ENCODE data around the gene NF2. TPM values are rescaled to one million over a fixed set of nuclear protein-coding genes. Genes with fewer than 3 reads are reported as not detected.

The NF2 gene
- polyA plus RNA-seq, 2 donors: 7.5 to 8.3 TPM

DNA sequence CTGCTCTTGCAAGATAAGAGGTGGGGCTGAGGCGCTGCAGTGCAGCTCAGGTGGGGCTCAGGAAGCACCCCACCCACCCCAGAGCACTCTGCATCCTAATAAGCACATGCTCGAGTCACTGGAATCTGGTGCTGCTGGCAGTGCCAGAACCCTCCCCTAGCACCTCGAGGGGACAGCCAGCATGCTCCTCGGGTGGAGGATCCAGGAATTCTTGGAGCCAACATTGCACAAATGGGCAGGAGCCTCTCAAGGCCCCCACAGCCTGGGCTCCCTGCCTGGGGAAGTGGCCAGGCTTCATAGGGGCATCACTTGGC is 88.9 kb downstream of the NF2 start:
- peaks cover 0 to 13% of the 10 kb centered on the region in 2 donors for H3K36me3 ChIP-seq (ENCODE audit: control insufficient read depth in 2 of 2, insufficient read depth in 2 of 2, low read length in 1 of 2)
- 40 to 54% methylated on average over 4 of the region's 4 CpGs for WGBS, 2 donors

DNA sequence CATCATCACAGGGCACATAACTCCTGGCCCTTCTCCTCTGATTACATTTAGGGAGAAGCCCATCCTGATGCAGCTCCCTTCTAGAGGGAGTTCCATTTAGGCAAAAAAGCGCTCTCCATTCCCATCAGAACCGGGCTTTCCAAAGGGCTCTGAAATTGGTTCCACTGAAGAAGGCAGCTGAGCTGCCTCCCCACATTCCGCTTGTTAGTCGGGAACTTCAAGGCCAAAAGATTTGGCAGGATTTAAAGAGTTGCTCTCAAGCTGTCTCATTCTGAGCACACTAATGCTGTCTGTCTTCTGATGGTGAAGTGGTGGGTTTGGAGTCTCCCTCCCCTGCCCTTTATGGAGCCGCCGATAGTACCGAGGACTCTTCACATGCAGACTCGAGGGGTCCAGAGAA is 89.7 kb downstream of the NF2 start:
- H3K4me3 ChIP-seq (ENCODE audit: low read depth in 1 of 2, low read length in 2 of 2): no peak overlapping the region
- no peaks in the 10 kb centered on the region for H3K9me3 ChIP-seq (ENCODE audit: control insufficient read depth in 2 of 2, insufficient read depth in 1 of 2, low read depth in 1 of 2, low read length in 1 of 2)
- WGBS, 2 donors: 72 to 76% methylated on average over 8 of the region's 8 CpGs
- no peak overlapping the region for H3K27ac ChIP-seq (ENCODE audit: low read depth in 2 of 2, low read length in 1 of 2)
- H3K36me3 ChIP-seq (ENCODE audit: control insufficient read depth in 2 of 2, insufficient read depth in 2 of 2, low read length in 1 of 2): peaks cover 0 to 13% of the 10 kb centered on the region in 2 donors
- H3K27me3 ChIP-seq (ENCODE audit: control insufficient read depth in 1 of 2, insufficient read depth in 2 of 2, low read length in 2 of 2): no peaks in the 10 kb centered on the region
- H3K4me1 ChIP-seq (ENCODE audit: control insufficient read depth in 2 of 2, insufficient read depth in 2 of 2, low read length in 1 of 2): peaks cover 8 to 20% of the 10 kb centered on the region in 2 donors

More for the DNA sequence above, 88.9 kb downstream of the NF2 start:
- Histone ChIP-seq H3K27me3 (ENCODE audit: control insufficient read depth in 1 of 2, insufficient read depth in 2 of 2, low read length in 2 of 2) (no peaks in the 10 kb centered on the region), H3K9me3 (ENCODE audit: control insufficient read depth in 2 of 2, insufficient read depth in 1 of 2, low read depth in 1 of 2, low read length in 1 of 2) (no peaks in the 10 kb centered on the region), H3K4me3 (ENCODE audit: low read depth in 1 of 2, low read length in 2 of 2) (no peak overlapping the region), H3K27ac (ENCODE audit: low read depth in 2 of 2, low read length in 1 of 2) (no peak overlapping the region), H3K4me1 (ENCODE audit: control insufficient read depth in 2 of 2, insufficient read depth in 2 of 2, low read length in 1 of 2) (peaks cover 8 to 17% of the 10 kb centered on the region in 2 donors)

GRCh38 chr22:29693671-29694070 is 90.2 kb downstream of the NF2 start:
- H3K36me3 ChIP-seq (ENCODE audit: control insufficient read depth in 2 of 2, insufficient read depth in 2 of 2, low read length in 1 of 2): peaks cover 0 to 10% of the 10 kb centered on the region in 2 donors
- no peak overlapping the region for H3K27ac ChIP-seq (ENCODE audit: low read depth in 2 of 2, low read length in 1 of 2)
- H3K9me3 ChIP-seq (ENCODE audit: control insufficient read depth in 2 of 2, insufficient read depth in 1 of 2, low read depth in 1 of 2, low read length in 1 of 2): no peaks in the 10 kb centered on the region
- no peak overlapping the region for H3K4me3 ChIP-seq (ENCODE audit: low read depth in 1 of 2, low read length in 2 of 2)
- peaks cover 8 to 20% of the 10 kb centered on the region in 2 donors for H3K4me1 ChIP-seq (ENCODE audit: control insufficient read depth in 2 of 2, insufficient read depth in 2 of 2, low read length in 1 of 2)
- WGBS, 2 donors: 42 to 53% methylated on average over 9 of the region's 9 CpGs
- H3K27me3 ChIP-seq (ENCODE audit: control insufficient read depth in 1 of 2, insufficient read depth in 2 of 2, low read length in 2 of 2): no peaks in the 10 kb centered on the region

- no peak overlapping the region for H3K4me3 ChIP-seq (ENCODE audit: low read depth in 1 of 2, low read length in 2 of 2)
- peaks cover 8 to 20% of the 10 kb centered on the region in 2 donors for H3K4me1 ChIP-seq (ENCODE audit: control insufficient read depth in 2 of 2, insufficient read depth in 2 of 2, low read length in 1 of 2)
- H3K27ac ChIP-seq (ENCODE audit: low read depth in 2 of 2, low read length in 1 of 2): no peak overlapping the region
- WGBS, 2 donors: 59 to 69% methylated on average over 31 to 33 of the region's 33 CpGs
- H3K9me3 ChIP-seq (ENCODE audit: control insufficient read depth in 2 of 2, insufficient read depth in 1 of 2, low read depth in 1 of 2, low read length in 1 of 2): no peaks in the 10 kb centered on the region
- H3K36me3 ChIP-seq (ENCODE audit: control insufficient read depth in 2 of 2, insufficient read depth in 2 of 2, low read length in 1 of 2): peaks cover 0 to 10% of the 10 kb centered on the region in 2 donors
- H3K27me3 ChIP-seq (ENCODE audit: control insufficient read depth in 1 of 2, insufficient read depth in 2 of 2, low read length in 2 of 2): no peaks in the 10 kb centered on the region
These were observed 91.9 kb downstream of the NF2 start for GRCh38 chr22:29695129-29695926.

GRCh38 chr22:29697853-29698598 is 94.6 kb downstream of the NF2 start:
- WGBS, 2 donors: 69 to 77% methylated on average over 16 of the region's 16 CpGs
- Histone ChIP-seq H3K36me3 (ENCODE audit: control insufficient read depth in 2 of 2, insufficient read depth in 2 of 2, low read length in 1 of 2) (peaks cover 0 to 7% of the 10 kb centered on the region in 2 donors), H3K4me3 (ENCODE audit: low read depth in 1 of 2, low read length in 2 of 2) (no peak overlapping the region), H3K4me1 (ENCODE audit: control insufficient read depth in 2 of 2, insufficient read depth in 2 of 2, low read length in 1 of 2) (peaks cover 7 to 16% of the 10 kb centered on the region in 2 donors), H3K9me3 (ENCODE audit: control insufficient read depth in 2 of 2, insufficient read depth in 1 of 2, low read depth in 1 of 2, low read length in 1 of 2) (no peaks in the 10 kb centered on the region), H3K27me3 (ENCODE audit: control insufficient read depth in 1 of 2, insufficient read depth in 2 of 2, low read length in 2 of 2) (no peaks in the 10 kb centered on the region), H3K27ac (ENCODE audit: low read depth in 2 of 2, low read length in 1 of 2) (no peak overlapping the region)

GRCh38 chr22:29700206-29700899 is 96.9 kb downstream of the NF2 start:
- Histone ChIP-seq H3K36me3 (ENCODE audit: control insufficient read depth in 2 of 2, insufficient read depth in 2 of 2, low read length in 1 of 2) (no peaks in the 10 kb centered on the region), H3K27me3 (ENCODE audit: control insufficient read depth in 1 of 2, insufficient read depth in 2 of 2, low read length in 2 of 2) (no peaks in the 10 kb centered on the region), H3K27ac (ENCODE audit: low read depth in 2 of 2, low read length in 1 of 2) (no peak overlapping the region), H3K4me1 (ENCODE audit: control insufficient read depth in 2 of 2, insufficient read depth in 2 of 2, low read length in 1 of 2) (peaks cover 6 to 7% of the 10 kb centered on the region in 2 donors), H3K9me3 (ENCODE audit: control insufficient read depth in 2 of 2, insufficient read depth in 1 of 2, low read depth in 1 of 2, low read length in 1 of 2) (no peaks in the 10 kb centered on the region), H3K4me3 (ENCODE audit: low read depth in 1 of 2, low read length in 2 of 2) (no peak overlapping the region)
- 59 to 61% methylated on average over 19 of the region's 19 CpGs for WGBS, 2 donors

DNA sequence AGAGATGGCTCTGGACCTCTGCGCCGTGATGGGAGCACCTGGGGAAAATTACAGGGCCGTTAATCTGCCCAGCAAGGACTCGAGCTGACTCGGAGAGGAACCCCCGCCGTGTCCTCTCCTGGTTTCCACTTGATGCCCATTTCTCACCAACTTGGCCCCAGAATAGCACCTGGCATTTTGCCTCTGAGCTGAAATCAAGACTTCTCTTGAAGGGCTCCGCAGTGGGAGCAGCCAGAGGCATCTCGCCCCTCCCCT is 97.4 kb downstream of the NF2 start:
- WGBS, 2 donors: 48 to 49% methylated on average over 9 of the region's 9 CpGs
- no peak overlapping the region for H3K4me3 ChIP-seq (ENCODE audit: low read depth in 1 of 2, low read length in 2 of 2)
- no peaks in the 10 kb centered on the region for H3K27me3 ChIP-seq (ENCODE audit: control insufficient read depth in 1 of 2, insufficient read depth in 2 of 2, low read length in 2 of 2)

GRCh38 chr22:29701155-29701999 is 97.9 kb downstream of the NF2 start:
- WGBS, 2 donors: 32 to 34% methylated on average over 14 of the region's 14 CpGs
- Histone ChIP-seq H3K4me3 (ENCODE audit: low read depth in 1 of 2, low read length in 2 of 2) (no peak overlapping the region), H3K9me3 (ENCODE audit: control insufficient read depth in 2 of 2, insufficient read depth in 1 of 2, low read depth in 1 of 2, low read length in 1 of 2) (no peaks in the 10 kb centered on the region), H3K36me3 (ENCODE audit: control insufficient read depth in 2 of 2, insufficient read depth in 2 of 2, low read length in 1 of 2) (no peaks in the 10 kb centered on the region), H3K4me1 (ENCODE audit: control insufficient read depth in 2 of 2, insufficient read depth in 2 of 2, low read length in 1 of 2) (peaks cover 3 to 6% of the 10 kb centered on the region in 2 donors), H3K27ac (ENCODE audit: low read depth in 2 of 2, low read length in 1 of 2) (no peak overlapping the region), H3K27me3 (ENCODE audit: control insufficient read depth in 1 of 2, insufficient read depth in 2 of 2, low read length in 2 of 2) (no peaks in the 10 kb centered on the region)

More for the DNA sequence above, 97.4 kb downstream of the NF2 start:
- Histone ChIP-seq H3K9me3 (ENCODE audit: control insufficient read depth in 2 of 2, insufficient read depth in 1 of 2, low read depth in 1 of 2, low read length in 1 of 2) (no peaks in the 10 kb centered on the region), H3K27ac (ENCODE audit: low read depth in 2 of 2, low read length in 1 of 2) (no peak overlapping the region), H3K4me1 (ENCODE audit: control insufficient read depth in 2 of 2, insufficient read depth in 2 of 2, low read length in 1 of 2) (peaks cover 3 to 6% of the 10 kb centered on the region in 2 donors), H3K36me3 (ENCODE audit: control insufficient read depth in 2 of 2, insufficient read depth in 2 of 2, low read length in 1 of 2) (no peaks in the 10 kb centered on the region)
